Sigmoid colon (tissue), 7 donors: ENCODE data around the gene TTC22. TPM values are rescaled to one million over a fixed set of nuclear protein-coding genes. Genes with fewer than 3 reads are reported as not detected.

Source experiments
- DNase-seq: peaks from one replicate; pipeline ENCODE4 v3.0.0-alpha.2; 2019
- H3K27ac ChIP-seq, 4 donors: fragments of 200-600 bp; sonication (generic); one replicate each; pipeline ENCODE4 v1.5.1; 2016 to 2019; ENCODE audit warnings: mild to moderate bottlenecking in 1 of 4
- H3K27me3 ChIP-seq, 3 donors: fragments of 200-600 bp; sonication (generic); one replicate each; pipeline ENCODE4 v1.5.1; 2019; ENCODE audit warnings: mild to moderate bottlenecking in 1 of 3
- H3K36me3 ChIP-seq, 4 donors: fragments of 200-600 bp; sonication (generic); one replicate each; pipeline ENCODE4 v1.5.1; 2016 to 2019
- H3K4me1 ChIP-seq, 4 donors: fragments of 200-600 bp; sonication (generic); one replicate each; pipeline ENCODE4 v1.5.1; 2017 to 2019
- H3K4me3 ChIP-seq, 4 donors: fragments of 200-600 bp; sonication (generic); one replicate each; pipeline ENCODE4 v1.5.1; 2017 to 2019; ENCODE audit warnings: mild to moderate bottlenecking in 2 of 4, moderate library complexity in 1 of 4
- H3K9me3 ChIP-seq, 4 donors: fragments of 200-600 bp in 3 of 4; sonication (generic) in 3 of 4; one replicate each; pipeline versions ENCODE4 v1.5.1 to v1.6.1; 2013 to 2019
- EP300 ChIP-seq, 4 donors: sonication (generic); formaldehyde crosslinking; IDR thresholded peaks; one replicate each; pipeline ENCODE4 v1.6.1; 2017; ENCODE audit warnings: antibody characterized with exemption in 4 of 4
- POLR2A ChIP-seq, 2 donors: fragments of 450-650 bp; IDR thresholded peaks; one replicate each; pipeline ENCODE4 v1.6.1; 2016; ENCODE audit warnings: antibody characterized with exemption in 2 of 2, mild to moderate bottlenecking in 2 of 2, moderate library complexity in 2 of 2
- POLR2AphosphoS5 ChIP-seq, 4 donors: sonication (generic); formaldehyde crosslinking; IDR thresholded peaks; one replicate each; pipeline ENCODE4 v1.6.1; 2017; ENCODE audit warnings: antibody characterized with exemption in 4 of 4
- WGBS, 2 donors: extraction: QIAGEN DNeasy Blood & Tissue Kit; methylation state at CpG; one replicate each; pipeline ENCODE4 v1.1.7; 2013; 5-methylcytosine and 5-hydroxymethylcytosine counted together
- intact Hi-C: fragments of 100-400 bp; cut with DNase I; formaldehyde crosslinking; loops from one replicate; pipeline ENCODE4 v1.15.1; 2023
- polyA plus RNA-seq, 3 donors: library from polyadenylated mRNA; stranded (reverse); fragments of 200-250 nt; gene quantifications; one replicate each; pipeline ENCODE4 v1.2.3, GENCODE V29; 2013
- total RNA-seq, 4 donors: library from RNA; depleted of rRNA; stranded (reverse); fragments of >200 nt; gene quantifications; one replicate each; pipeline ENCODE4 v1.1.0, GENCODE V29; 2016
- TF ChIP-seq, protein P1 (sequence below), 4 experiments: fragments of 450-650 bp in 3 of 4; fragments of 200-600 bp in 1 of 4; IDR thresholded peaks; one replicate each; pipeline ENCODE4 v1.5.1; 2016 to 2019; ENCODE audit warnings: antibody characterized with exemption in 4 of 4, mild to moderate bottlenecking in 3 of 4, moderate library complexity in 2 of 4
- donor health status: healthy with polysubstance abuse.
- donor health status: Bipolar disorder and iron deficiency.
- donor health status: healthy.

The TTC22 gene
- total and polyA plus RNA-seq, 7 donors: 0.81 to 39.1 (median 1.9) TPM

DNA sequence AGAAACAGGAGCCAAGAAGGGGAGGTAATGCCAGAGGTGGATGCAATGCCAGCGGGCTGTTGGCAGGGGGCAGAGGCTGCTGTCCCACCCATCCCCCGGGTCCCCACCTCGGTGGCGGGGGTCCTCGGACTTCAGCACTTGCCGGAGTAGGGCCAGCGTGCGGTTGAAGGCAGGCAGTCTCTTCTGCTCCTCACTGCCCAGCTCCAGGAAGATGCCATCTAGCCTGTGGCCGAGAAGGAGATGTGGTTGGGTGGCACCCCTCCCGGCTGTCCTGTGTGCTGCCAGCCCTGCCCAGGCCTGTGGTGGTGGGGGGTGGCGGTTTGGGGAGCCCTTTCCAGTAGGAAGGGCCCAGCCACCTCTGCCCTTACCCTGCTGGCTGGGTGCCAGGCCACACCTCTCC is 13.5 kb downstream of the TTC22 start:
- TF ChIP-seq, protein P1, sequence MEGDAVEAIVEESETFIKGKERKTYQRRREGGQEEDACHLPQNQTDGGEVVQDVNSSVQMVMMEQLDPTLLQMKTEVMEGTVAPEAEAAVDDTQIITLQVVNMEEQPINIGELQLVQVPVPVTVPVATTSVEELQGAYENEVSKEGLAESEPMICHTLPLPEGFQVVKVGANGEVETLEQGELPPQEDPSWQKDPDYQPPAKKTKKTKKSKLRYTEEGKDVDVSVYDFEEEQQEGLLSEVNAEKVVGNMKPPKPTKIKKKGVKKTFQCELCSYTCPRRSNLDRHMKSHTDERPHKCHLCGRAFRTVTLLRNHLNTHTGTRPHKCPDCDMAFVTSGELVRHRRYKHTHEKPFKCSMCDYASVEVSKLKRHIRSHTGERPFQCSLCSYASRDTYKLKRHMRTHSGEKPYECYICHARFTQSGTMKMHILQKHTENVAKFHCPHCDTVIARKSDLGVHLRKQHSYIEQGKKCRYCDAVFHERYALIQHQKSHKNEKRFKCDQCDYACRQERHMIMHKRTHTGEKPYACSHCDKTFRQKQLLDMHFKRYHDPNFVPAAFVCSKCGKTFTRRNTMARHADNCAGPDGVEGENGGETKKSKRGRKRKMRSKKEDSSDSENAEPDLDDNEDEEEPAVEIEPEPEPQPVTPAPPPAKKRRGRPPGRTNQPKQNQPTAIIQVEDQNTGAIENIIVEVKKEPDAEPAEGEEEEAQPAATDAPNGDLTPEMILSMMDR (IDR thresholded peaks at IDR 0.05): no peak
- TF ChIP-seq POLR2A (IDR thresholded peaks at IDR 0.05): no peak
- no peak for TF ChIP-seq POLR2AphosphoS5 (IDR thresholded peaks at IDR 0.05)
- TF ChIP-seq EP300 (IDR thresholded peaks at IDR 0.05): no peak
- H3K9me3 ChIP-seq: no peaks in the 10 kb centered on the region
- no peaks in the 10 kb centered on the region for H3K27me3 ChIP-seq
- H3K36me3 ChIP-seq: no peaks in the 10 kb centered on the region
- intact Hi-C loops: no loop called here
- no peak overlapping the region for H3K27ac ChIP-seq
- no peak for DNase-seq
- H3K4me3 ChIP-seq: no peak overlapping the region
- H3K4me1 ChIP-seq: peaks cover 0 to 22% (median 13%) of the 10 kb centered on the region in 4 donors
- WGBS, 2 donors: 83 to 90% methylated on average over 11 of the region's 11 CpGs

DNA sequence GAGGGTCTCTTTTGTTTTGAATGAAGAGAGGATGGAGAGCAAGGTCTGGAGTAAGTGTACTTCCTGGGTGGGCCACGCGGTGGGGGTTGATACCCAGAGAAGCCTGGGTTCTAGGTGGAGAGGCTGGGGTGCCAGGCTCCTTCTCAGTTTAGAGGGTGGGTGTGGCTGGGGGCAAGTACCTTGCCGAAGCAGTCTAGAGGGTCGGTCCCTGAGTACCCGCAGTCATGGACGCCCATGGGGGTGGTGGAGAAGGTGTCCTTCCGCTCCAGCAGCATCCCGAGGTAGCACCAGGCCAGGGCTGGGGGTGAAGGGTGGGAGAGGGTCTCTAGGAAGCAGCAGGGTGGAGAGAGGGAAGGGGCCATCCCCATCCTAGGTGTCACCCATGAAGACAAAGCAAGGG is 14.3 kb downstream of the TTC22 start:
- Histone ChIP-seq H3K9me3 (no peaks in the 10 kb centered on the region), H3K4me1 (peaks cover 0 to 18% (median 6%) of the 10 kb centered on the region in 4 donors), H3K36me3 (no peaks in the 10 kb centered on the region), H3K27ac (no peak overlapping the region), H3K27me3 (peaks cover 0 to 2% (median 0%) of the 10 kb centered on the region in 3 donors), H3K4me3 (no peak overlapping the region)
- DNase-seq: no peak
- 93 to 96% methylated on average over 8 of the region's 8 CpGs for WGBS, 2 donors
- TF ChIP-seq, protein P1 (IDR thresholded peaks at IDR 0.05): no peak
- TF ChIP-seq POLR2AphosphoS5 (IDR thresholded peaks at IDR 0.05): no peak
- intact Hi-C loops: no loop called here

DNA sequence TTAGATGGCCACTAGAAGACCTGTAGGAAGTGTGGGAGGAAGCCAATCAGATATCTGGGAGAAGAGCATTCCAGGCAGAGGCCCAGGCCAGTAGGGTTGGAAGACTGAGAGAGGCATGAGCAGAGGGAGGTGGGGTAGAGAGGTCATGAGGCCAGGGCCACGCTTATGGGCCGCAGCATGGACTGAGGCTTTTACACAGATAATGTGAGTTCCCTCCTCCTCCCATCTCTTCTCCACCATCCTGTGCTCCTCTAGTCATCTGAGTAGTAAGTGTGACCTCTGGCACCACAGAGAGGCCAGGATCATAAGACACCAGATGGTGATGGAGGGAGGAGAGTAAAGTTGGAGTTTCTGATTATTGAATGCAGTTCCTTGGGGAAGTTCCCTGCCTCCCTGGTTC is 17.1 kb downstream of the TTC22 start:
- H3K36me3 ChIP-seq: no peaks in the 10 kb centered on the region
- TF ChIP-seq POLR2A (IDR thresholded peaks at IDR 0.05) (no peak), EP300 (IDR thresholded peaks at IDR 0.05) (no peak), POLR2AphosphoS5 (IDR thresholded peaks at IDR 0.05) (no peak)
- TF ChIP-seq, protein P1 (IDR thresholded peaks at IDR 0.05): no peak
- 88 to 94% methylated on average over 2 of the region's 2 CpGs for WGBS, 2 donors
- H3K9me3 ChIP-seq: no peaks in the 10 kb centered on the region
- peaks cover 0 to 12% (median 0%) of the 10 kb centered on the region in 3 donors for H3K27me3 ChIP-seq
- intact Hi-C loops: no loop called here
- peaks cover 0 to 24% (median 8%) of the 10 kb centered on the region in 4 donors for H3K4me1 ChIP-seq
- no peak for DNase-seq
- H3K4me3 ChIP-seq: no peak overlapping the region
- no peak overlapping the region for H3K27ac ChIP-seq

DNA sequence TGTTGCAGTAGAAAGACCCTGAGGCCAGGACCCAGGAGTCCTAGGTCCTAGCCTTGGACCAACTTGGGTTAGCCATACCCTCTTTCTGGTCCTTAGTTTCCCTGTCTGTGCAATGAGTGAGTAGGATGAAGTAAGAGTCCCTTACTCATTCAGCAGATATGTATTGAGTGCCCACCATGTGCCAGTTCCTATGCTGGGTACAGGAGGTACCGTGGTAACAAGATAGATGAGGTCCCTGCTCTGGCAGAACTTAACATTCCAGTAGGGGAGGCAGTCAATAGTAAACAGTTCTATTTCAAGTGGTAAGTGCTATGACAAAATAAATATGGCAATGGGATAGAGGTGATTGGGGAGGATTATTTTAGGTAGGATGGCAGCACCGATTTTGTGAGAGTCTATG is 18.5 kb downstream of the TTC22 start:
- intact Hi-C loops: no loop called here
- no peaks in the 10 kb centered on the region for H3K36me3 ChIP-seq
- H3K4me1 ChIP-seq: peaks cover 0 to 17% (median 3%) of the 10 kb centered on the region in 4 donors
- TF ChIP-seq EP300 (IDR thresholded peaks at IDR 0.05) (no peak), POLR2A (IDR thresholded peaks at IDR 0.05) (no peak), POLR2AphosphoS5 (IDR thresholded peaks at IDR 0.05) (no peak)
- TF ChIP-seq, protein P1 (IDR thresholded peaks at IDR 0.05): no peak
- H3K4me3 ChIP-seq: no peak overlapping the region
- no peak for DNase-seq
- H3K9me3 ChIP-seq: no peaks in the 10 kb centered on the region
- no peak overlapping the region for H3K27ac ChIP-seq
- WGBS, 2 donors: 64 to 80% methylated on average over 2 of the region's 2 CpGs
- peaks cover 0 to 12% (median 0%) of the 10 kb centered on the region in 3 donors for H3K27me3 ChIP-seq

DNA sequence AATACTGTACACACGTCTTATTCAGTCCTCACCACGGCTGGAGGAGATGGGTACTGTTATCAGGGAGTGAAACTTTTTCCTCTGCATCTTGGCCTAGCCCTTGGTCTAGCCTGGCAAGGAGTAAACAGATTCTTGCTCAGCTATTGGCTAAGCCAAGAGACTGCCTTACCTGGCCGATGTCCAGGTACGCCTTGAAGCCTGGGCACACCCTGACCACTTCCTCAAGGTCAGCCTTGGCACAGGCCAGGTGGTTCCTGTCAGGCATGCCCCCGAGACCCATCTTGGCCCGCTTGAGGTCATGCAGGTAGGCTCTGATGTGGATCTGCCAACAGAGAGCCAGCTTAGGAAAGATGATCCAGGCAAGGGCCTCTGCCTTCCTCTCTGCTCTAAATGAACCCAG is 19.0 kb downstream of the TTC22 start:
- no peaks in the 10 kb centered on the region for H3K9me3 ChIP-seq
- H3K27me3 ChIP-seq: peaks cover 0 to 12% (median 0%) of the 10 kb centered on the region in 3 donors
- no peak for DNase-seq
- peaks cover 0 to 21% (median 7%) of the 10 kb centered on the region in 4 donors for H3K4me1 ChIP-seq
- no peak overlapping the region for H3K4me3 ChIP-seq
- no peak overlapping the region for H3K27ac ChIP-seq
- H3K36me3 ChIP-seq: no peaks in the 10 kb centered on the region
- TF ChIP-seq, protein P1 (IDR thresholded peaks at IDR 0.05): no peak
- TF ChIP-seq POLR2A (IDR thresholded peaks at IDR 0.05) (no peak), EP300 (IDR thresholded peaks at IDR 0.05) (no peak), POLR2AphosphoS5 (IDR thresholded peaks at IDR 0.05) (no peak)
- WGBS, 2 donors: 73 to 85% methylated on average over 6 of the region's 6 CpGs
- intact Hi-C loops: no loop called here
